Anterior cingulate cortex (tissue), 58 donors: ENCODE data around the gene TMEM53.

ENCODE experiments used
- DNase-seq, 58 donors: peaks; one replicate each; lab custom pipeline; 2025; lab: John Stamatoyannopoulos, UW

TMEM53 gene

GRCh38 chr1:44674113-44675000 is at the start of gene TMEM53, which contains the start of gene ARMH1:
TSS of gene TMEM53 (minus strand) at chr1:44674481. CDS start at chr1:44674391, 90 bp downstream.
TSS of gene ARMH1 (plus strand) at chr1:44674714. CDS start at chr1:44689698, 14,984 bp downstream.
- DNase-seq, result peak; percentile 89 to 100 (median 98)

DNA sequence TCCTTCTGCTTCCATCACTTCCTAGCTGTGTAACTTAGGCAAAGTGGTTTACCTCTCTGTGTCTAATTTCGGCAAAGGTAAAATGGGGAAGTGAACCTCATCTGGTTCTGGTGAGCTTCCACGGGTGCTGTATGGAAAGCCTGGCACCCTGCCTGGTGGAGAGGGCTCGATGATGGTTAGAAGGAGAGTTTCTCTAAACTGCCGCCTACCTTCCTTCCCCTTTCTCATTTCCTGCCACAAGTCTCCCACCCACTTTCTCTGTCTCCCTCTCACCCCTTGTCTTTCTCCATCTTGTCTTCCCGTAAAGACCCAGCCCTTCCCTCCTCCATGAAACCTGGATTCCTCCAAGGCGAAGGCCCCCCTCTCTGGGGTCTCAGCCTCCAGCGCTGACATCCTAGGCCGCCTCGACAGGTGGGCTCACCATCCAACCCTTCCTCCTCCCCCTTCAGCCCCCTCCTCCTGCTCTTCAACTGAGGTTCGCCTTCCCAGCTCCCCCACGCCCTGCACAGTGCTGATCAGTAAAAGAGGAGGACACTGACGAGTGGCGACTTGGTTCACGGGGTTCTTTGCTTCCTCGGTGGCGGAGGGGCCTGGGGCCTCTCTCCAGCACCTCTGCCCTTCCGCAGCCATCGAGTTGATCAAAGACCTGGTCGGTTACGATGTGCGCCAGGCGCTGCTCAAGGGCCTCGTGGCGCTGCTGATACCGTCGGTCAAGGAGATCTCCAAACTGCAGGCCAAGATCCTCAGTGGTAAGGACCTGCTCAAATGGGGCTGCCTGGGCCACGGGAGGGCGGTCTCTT is 49.4 kb upstream of the TMEM53 start:
- DNase-seq, result peak in 2 of 58 donors; percentile 21 to 25

DNA sequence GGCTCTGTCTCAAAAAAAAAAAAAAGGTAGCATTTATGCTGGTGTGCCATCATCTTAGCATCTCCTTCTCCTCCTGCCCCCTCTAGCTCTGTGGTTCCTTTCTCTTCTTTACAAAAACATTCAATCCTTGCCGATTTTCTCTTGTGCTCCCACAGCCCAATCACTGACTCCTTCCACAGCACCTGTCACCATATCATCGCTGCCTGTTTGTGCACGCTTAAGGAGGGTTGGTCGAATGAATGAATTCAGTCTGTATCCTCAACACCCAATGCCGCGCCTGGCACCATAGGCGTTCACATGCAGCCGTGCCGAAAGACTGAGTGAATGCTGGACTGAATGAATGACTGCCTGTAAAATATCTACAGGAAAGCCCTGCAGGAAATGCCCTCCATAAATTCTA is 48.8 kb upstream of the TMEM53 start:
- DNase-seq, result no peak

GRCh38 chr1:44721485-44722361 is 47.4 kb upstream of the TMEM53 start:
- DNase-seq, result peak in 19 of 58 donors; percentile 5 to 66 (median 18)

DNA sequence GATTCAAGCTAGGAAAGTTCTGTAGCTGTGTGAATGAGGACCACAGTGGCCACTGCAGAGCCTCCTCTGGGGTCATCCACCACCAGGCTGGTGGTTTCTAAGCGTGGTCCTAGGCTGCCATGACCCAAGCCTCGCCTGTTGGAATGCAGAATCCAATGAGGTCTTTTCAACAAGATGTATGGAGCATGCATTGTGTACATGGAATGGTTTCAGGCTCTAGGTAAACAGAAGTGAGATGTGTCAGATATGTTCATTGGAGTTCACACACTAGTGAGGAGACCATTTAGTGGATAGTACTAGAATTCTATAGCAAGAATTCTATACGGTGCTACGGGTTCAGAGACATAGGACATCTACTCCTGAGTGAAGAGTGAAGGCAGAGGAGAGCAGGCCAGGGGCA is 46.0 kb upstream of the TMEM53 start:
- DNase-seq, result no peak

DNA sequence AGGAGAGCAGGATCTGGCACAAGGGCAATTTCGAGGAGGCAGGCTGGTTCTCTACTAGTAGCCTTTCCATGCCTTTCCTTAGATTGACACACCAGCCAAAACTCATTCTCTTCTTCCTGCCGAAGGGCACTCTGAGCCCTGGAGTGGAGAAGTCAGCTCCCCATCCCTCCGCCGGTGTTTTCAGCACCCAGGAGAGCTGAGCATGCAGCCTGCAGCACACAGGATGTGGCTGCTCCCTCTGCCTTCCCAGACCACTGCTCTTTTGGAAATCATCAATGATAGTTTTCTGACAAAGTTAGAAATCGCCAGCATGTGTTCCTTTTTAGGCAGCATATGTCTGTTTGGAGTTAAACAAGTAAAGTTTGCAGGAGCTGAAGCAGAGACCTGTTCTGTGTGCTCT is 45.0 kb upstream of the TMEM53 start:
- no peak for DNase-seq

- no peak for DNase-seq
These were observed 43.8 kb upstream of the TMEM53 start for GRCh38 chr1:44718091-44718490.

GRCh38 chr1:44717653-44718052 is 43.4 kb upstream of the TMEM53 start:
- peak in 2 of 58 donors; percentile 18 to 46 for DNase-seq

DNA sequence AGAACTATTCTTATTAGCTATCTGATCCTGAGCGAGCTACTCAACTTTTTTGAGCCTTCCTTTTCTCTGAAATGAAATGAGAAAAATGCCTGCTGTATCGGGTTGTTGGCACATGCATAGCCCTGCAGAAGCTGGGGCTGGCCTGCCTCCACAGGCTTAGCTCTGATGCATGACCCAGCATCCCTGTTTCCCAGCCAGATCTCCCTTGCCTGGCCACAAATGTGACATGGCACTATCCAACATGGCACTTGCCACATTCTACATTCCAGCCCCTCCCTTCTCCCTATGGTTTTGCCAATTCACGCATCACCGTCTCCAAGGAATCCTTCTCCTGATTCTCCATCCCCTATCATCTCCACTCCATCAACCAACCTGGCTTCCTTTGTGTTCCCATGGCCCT is 42.9 kb upstream of the TMEM53 start:
- peak in 1 of 58 donors; percentile 6 for DNase-seq

DNA sequence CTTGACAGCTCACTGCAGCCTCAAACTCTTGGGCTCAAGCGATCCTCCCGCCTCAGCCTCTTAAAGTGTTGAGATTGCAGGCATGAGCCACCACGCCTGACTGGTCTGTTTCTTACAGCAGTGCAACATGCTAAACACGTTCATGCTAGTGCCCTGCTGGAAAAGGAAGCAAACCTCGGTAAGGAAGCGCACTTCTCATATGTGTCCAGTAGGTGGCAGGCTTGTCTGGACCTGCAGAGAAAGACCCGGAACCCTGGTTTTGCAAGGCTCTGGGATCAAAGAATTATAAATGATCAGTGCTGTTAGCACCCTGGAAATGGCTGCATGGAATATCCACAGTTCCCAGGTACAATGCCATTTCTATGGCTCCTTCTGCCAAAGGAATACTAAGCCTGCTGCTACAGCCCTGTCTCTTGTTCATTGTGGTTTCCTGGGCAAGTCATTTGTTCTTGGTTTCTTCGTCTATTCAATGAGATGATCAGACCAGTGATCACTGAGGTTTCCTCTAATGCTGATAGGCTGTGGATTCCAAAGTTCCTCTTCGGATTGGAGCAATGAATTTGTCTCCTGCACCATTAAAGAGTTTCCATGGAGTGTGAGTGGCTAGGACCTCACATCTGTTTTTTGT is 40.8 kb upstream of the TMEM53 start:
- DNase-seq, result peak in 51 of 58 donors; percentile 11 to 72 (median 39)

DNA sequence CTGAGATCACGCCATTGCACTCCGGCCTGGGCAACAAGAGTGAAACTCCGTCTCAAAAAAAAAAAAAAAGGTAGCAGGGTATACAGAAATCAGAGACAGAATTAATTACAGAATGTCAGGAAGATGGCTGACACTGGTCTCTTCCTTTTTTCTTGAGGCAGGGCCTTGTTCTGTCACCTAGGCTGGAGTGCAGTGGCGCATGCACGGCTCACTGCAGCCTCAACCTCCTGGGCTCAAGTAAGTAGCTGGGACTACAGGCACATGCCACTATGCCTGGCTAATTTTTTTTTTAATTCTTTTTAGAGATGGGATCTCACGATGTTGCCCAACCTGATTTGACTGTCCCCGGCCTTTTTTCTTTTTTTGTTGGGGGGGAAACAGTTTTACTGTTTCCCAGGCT is 40.3 kb upstream of the TMEM53 start:
- no peak for DNase-seq

- no peak for DNase-seq
These were observed 39.1 kb upstream of the TMEM53 start for GRCh38 chr1:44713321-44713781.

- DNase-seq, result peak in 6 of 58 donors; percentile 7 to 28 (median 22)
These were observed 33.9 kb upstream of the TMEM53 start for GRCh38 chr1:44707959-44708831.

GRCh38 chr1:44707112-44707881 is 33.0 kb upstream of the TMEM53 start:
- DNase-seq, result no peak

GRCh38 chr1:44705938-44706337 is 31.7 kb upstream of the TMEM53 start:
- no peak for DNase-seq

GRCh38 chr1:44705470-44705869 is 31.2 kb upstream of the TMEM53 start:
- DNase-seq, result no peak

DNA sequence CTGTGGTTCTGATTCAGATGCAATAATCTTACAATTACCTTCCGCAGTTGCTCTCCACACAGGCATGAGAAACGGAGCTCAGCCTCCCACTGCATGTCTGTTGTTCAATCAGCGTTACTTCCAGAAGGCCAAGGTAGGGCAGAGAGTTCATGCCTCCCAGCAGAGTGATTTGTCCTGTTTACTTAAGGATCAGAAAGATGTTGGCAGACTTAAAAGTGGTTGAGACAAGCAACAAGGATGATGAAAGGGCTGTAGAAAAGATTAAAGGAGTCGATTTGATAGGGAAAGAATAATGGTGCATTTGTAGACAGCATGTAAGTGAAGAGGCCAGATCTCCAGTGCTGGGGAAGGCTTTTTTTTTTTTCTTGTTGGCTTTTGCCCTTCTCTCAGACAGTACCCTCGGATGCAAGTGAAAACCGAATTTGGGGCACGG is 26.9 kb upstream of the TMEM53 start:
- DNase-seq, result no peak

GRCh38 chr1:44700573-44700972 is 26.3 kb upstream of the TMEM53 start:
- no peak for DNase-seq
